AG09319 (cell line): ENCODE measurements around the gene CNP.
A peak's percentile ranks its signal among the peaks of the same experiment; 100 is the strongest.
"Not testable (repeated sequence)": the region's sequence is repeated elsewhere in the genome, so short reads cannot be mapped to it uniquely, and the experiment has no call there.

Experiments
- DNase-seq: peaks from one replicate; pipeline ENCODE4 v3.0.0-alpha.2; 2010; ENCODE audit warnings: low read depth; ENCODE audit errors: extremely low read depth
- TF ChIP-seq, protein P1 (sequence below): IDR thresholded peaks from 2 replicates; pipeline ENCODE4 v1.5.1; 2011; ENCODE audit warnings: low read depth, mild to moderate bottlenecking, inconsistent platforms, low read length, moderate library complexity

Gene CNP

GRCh38 chr17:42016411-42016831, 49.8 kb downstream of the CNP start:
- DNase-seq = no peak
- TF ChIP-seq, protein P1, sequence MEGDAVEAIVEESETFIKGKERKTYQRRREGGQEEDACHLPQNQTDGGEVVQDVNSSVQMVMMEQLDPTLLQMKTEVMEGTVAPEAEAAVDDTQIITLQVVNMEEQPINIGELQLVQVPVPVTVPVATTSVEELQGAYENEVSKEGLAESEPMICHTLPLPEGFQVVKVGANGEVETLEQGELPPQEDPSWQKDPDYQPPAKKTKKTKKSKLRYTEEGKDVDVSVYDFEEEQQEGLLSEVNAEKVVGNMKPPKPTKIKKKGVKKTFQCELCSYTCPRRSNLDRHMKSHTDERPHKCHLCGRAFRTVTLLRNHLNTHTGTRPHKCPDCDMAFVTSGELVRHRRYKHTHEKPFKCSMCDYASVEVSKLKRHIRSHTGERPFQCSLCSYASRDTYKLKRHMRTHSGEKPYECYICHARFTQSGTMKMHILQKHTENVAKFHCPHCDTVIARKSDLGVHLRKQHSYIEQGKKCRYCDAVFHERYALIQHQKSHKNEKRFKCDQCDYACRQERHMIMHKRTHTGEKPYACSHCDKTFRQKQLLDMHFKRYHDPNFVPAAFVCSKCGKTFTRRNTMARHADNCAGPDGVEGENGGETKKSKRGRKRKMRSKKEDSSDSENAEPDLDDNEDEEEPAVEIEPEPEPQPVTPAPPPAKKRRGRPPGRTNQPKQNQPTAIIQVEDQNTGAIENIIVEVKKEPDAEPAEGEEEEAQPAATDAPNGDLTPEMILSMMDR = no peak

DNA sequence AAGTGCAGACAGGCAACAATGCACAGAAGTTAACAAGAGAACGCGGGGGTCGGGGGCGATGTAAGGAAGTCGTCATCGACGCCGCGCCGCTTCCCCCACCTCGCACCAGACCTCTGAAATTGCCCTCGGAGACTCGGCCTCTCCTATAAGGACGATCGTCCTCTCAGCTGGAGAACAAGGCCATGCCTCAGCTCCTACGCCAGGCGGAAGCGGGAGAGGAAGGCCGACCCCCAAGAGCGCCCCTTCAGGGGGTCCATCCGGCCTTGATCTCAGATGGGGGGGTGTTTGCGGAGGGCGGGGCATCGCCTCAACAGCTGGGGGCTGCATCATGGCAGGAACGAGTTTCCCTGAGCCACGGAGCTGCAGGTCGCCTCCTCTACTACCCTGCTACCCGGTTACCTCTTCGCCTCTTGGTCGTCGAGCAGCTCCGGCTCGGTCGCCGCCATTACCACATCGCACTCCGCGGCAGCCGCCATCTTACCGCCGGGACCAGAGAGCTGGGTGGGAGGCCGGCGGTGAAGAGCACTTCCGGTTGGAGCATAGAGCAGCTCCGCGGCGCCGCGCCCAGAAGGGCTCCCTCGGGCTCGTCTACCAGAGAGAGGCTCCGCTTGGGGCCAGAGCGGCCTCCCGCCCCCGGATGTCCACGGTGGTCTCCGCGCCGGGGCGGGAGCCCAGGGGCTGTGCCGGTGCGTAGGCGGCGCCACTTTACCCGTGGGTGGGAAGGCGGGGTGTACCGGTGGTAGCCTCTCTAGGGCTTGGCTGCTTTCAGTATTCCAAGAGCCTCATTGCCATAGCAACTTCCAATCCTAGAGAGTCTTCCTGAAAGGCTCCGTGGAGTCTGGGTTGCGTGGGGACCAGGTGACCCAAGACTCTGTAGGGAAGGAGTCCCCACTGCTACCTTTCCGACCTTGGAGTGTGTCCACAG, 50.6 kb downstream of the CNP start, which contains the start of gene DNAJC7:
Gene DNAJC7, minus strand, starts transcription at position 499 of the 925 bp plus-strand sequence. Its CDS starts 23 bp downstream, at position 476.
- TF ChIP-seq, protein P1 = no peak
- DNase-seq = peak; percentile 70

DNA sequence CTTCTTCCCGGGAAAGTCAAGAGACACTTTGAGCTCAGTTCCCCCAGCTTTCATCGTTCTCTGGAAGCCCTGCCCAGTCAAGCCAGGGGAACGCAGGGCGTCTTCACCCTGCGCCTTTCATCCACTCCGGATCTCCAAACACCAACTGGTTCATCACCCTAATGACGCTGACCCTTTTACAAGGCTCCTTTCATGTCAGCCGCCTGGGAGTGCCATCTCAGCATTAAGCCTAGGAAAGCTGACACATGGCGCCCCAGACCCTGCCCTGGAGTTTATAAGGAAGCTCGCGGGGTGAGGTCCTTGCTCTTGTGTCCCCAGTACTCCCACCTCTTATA, 51.2 kb downstream of the CNP start:
- DNase-seq = no peak
- TF ChIP-seq, protein P1 = no peak

- no peak for DNase-seq
- TF ChIP-seq, protein P1 = no peak
Observed at GRCh38 chr17:42018339-42018738, 51.7 kb downstream of the CNP start.

GRCh38 chr17:42018988-42019387, 52.4 kb downstream of the CNP start:
- DNase-seq = no peak

GRCh38 chr17:42019509-42020404, 53.2 kb downstream of the CNP start, which contains the start of gene NKIRAS2:
Gene NKIRAS2 (plus strand): TSS chr17:42020090. CDS start chr17:42021578, 1,488 bp downstream.
- peak; percentile 67 for DNase-seq
- TF ChIP-seq, protein P1 = peak; percentile 85

More at GRCh38 chr17:42018988-42019387, 52.4 kb downstream of the CNP start:
- TF ChIP-seq, protein P1 = no peak

DNA sequence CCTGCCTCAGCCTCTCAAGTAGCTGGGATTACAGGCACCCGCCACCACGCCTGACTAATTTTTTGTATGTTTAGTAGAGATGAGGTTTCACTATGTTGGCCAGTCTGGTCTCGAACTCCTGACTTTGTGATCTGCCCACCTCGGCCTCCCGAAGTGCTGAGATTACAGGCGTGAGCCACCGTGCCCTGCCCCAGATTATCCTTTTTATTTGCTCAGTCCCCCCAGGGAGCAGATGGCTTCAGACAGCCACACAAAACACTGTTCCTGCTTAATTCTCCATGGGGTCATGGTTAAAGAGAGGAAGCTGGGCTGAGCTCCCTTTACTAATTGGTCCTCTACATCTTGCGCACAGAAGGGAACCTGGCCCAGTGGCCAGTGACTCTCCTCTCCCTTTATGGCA, 54.2 kb downstream of the CNP start:
- not testable (repeated sequence) for DNase-seq
